ENCODE measurements around the gene CLCA1. TPM values are rescaled to one million over a fixed set of nuclear protein-coding genes. Genes with fewer than 3 reads are reported as not detected.

The CLCA1 gene
- total and polyA plus RNA-seq, 2 experiments from 2014 or later = 2.0 to 42.9 TPM

DNA sequence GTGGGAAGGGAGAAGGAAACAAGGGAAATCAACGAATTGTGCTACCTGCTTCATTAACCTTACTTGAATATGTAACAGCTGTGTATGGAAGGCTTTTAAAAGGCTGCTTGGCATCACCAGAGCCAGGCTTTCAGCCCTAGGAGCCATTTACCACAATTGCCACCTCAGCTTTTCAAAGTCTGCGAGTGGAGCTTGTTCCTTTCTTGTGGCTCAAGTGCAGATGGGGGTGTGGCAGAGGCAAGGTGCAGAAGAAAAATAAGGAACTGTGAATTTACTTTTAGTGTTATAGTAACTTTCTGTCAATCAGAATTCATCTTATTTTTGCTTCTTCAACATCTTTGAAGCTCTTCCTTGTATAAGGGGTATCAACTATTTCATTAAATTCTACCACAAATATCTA, 27.1 kb upstream of the CLCA1 start:
- Histone ChIP-seq H3K27ac (no peak overlapping the region), H3K36me3 (replicated peaks; ENCODE audit: insufficient read depth, low read depth) (no peaks in the 10 kb centered on the region), H3K27me3 (peaks cover 8% of the 10 kb centered on the region), H3K79me2 (no peaks in the 10 kb centered on the region), H3K4me2 (no peak overlapping the region), H3K4me3 (no peak overlapping the region), H3K9me2 (replicated peaks; ENCODE audit: insufficient read depth) (no peaks in the 10 kb centered on the region), H4K20me1 (ENCODE audit: insufficient read depth, poor library complexity, severe bottlenecking) (no peaks in the 10 kb centered on the region), H3K4me1 (ENCODE audit: insufficient read depth) (no peaks in the 10 kb centered on the region), H3K9me3 (ENCODE audit: low read depth) (no peaks in the 10 kb centered on the region), H2AFZ (no peak overlapping the region)
- TF ChIP-seq EZH2phosphoT487 (IDR thresholded peaks at IDR 0.05; ENCODE audit: low read depth, severe bottlenecking, unreplicated experiment) (no peak), EZH2 (IDR thresholded peaks at IDR 0.05; ENCODE audit: borderline replicate concordance) (no peak)
- TF ChIP-seq, protein P1, sequence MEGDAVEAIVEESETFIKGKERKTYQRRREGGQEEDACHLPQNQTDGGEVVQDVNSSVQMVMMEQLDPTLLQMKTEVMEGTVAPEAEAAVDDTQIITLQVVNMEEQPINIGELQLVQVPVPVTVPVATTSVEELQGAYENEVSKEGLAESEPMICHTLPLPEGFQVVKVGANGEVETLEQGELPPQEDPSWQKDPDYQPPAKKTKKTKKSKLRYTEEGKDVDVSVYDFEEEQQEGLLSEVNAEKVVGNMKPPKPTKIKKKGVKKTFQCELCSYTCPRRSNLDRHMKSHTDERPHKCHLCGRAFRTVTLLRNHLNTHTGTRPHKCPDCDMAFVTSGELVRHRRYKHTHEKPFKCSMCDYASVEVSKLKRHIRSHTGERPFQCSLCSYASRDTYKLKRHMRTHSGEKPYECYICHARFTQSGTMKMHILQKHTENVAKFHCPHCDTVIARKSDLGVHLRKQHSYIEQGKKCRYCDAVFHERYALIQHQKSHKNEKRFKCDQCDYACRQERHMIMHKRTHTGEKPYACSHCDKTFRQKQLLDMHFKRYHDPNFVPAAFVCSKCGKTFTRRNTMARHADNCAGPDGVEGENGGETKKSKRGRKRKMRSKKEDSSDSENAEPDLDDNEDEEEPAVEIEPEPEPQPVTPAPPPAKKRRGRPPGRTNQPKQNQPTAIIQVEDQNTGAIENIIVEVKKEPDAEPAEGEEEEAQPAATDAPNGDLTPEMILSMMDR (IDR thresholded peaks at IDR 0.05; ENCODE audit: poor library complexity) = no peak
- WGBS (ENCODE audit: low lambda C conversion rate, missing lambda C conversion rate) = 87% methylated on average over 2 of the region's 2 CpGs
- no peak for DNase-seq (ENCODE audit: low spot score)

DNA sequence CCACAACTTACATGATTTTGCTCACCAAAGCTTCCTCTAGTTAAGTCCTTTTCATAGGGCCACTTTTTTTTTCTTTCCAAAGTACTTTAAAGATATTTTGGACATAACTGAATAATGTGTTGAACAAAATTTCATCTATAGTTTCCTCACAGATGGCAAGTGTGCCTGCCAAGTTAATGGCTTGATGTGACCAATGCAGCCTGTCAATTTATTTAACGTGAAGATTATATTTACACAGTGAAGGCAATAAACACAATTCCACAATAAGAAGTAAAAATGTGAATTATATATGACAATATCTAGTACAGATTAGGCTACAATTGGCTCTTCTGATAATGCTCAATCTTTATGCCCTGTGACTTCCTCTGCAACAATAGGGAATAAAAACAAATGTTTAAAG, 26.7 kb upstream of the CLCA1 start:
- 85% methylated on average over 1 of the region's 1 CpG for WGBS (ENCODE audit: low lambda C conversion rate, missing lambda C conversion rate)
- no peak overlapping the region for H3K4me2 ChIP-seq
- no peaks in the 10 kb centered on the region for H3K79me2 ChIP-seq
- no peak overlapping the region for H3K4me3 ChIP-seq
- H3K4me1 ChIP-seq (ENCODE audit: insufficient read depth) = no peaks in the 10 kb centered on the region
- H3K9me2 ChIP-seq (replicated peaks; ENCODE audit: insufficient read depth) = no peaks in the 10 kb centered on the region
- no peak overlapping the region for H3K27ac ChIP-seq
- H3K9me3 ChIP-seq (ENCODE audit: low read depth) = no peaks in the 10 kb centered on the region
- no peak for TF ChIP-seq EZH2phosphoT487 (IDR thresholded peaks at IDR 0.05; ENCODE audit: low read depth, severe bottlenecking, unreplicated experiment)
- TF ChIP-seq EZH2 (IDR thresholded peaks at IDR 0.05; ENCODE audit: borderline replicate concordance) = no peak
- TF ChIP-seq, protein P1 (IDR thresholded peaks at IDR 0.05; ENCODE audit: poor library complexity) = no peak
- peaks cover 8% of the 10 kb centered on the region for H3K27me3 ChIP-seq
- no peaks in the 10 kb centered on the region for H4K20me1 ChIP-seq (ENCODE audit: insufficient read depth, poor library complexity, severe bottlenecking)
- H2AFZ ChIP-seq = no peak overlapping the region
- no peak for DNase-seq (ENCODE audit: low spot score)
- H3K36me3 ChIP-seq (replicated peaks; ENCODE audit: insufficient read depth, low read depth) = no peaks in the 10 kb centered on the region

DNA sequence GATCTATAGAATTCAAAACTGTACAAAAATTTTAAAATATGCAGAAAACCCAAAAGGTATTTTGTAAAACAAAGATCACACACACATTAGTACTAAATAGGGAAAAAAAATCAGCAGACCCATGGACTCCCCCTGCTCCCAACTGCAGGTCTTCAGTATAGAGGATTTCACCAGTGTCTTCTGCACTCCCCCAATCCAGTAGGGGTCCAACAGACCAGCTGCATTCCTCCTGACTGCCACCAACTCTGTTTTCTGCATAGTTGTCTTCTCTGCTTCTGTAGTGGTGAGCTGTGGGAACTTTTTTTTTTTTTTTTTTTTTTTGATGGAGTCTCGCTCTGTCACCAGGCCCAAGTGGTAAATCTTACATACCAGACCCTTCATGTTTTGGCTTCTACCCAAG, 22.8 kb upstream of the CLCA1 start:
- no peaks in the 10 kb centered on the region for H3K4me1 ChIP-seq (ENCODE audit: insufficient read depth)
- H3K27ac ChIP-seq = no peak overlapping the region
- 100% methylated on average over 1 of the region's 1 CpG for WGBS (ENCODE audit: low lambda C conversion rate, missing lambda C conversion rate)
- H3K4me2 ChIP-seq = no peak overlapping the region
- H3K79me2 ChIP-seq = no peaks in the 10 kb centered on the region
- H2AFZ ChIP-seq = no peak overlapping the region
- TF ChIP-seq EZH2phosphoT487 (IDR thresholded peaks at IDR 0.05; ENCODE audit: low read depth, severe bottlenecking, unreplicated experiment) = no peak
- TF ChIP-seq, protein P1 (IDR thresholded peaks at IDR 0.05; ENCODE audit: poor library complexity) = no peak
- no peak for TF ChIP-seq EZH2 (IDR thresholded peaks at IDR 0.05; ENCODE audit: borderline replicate concordance)
- no peaks in the 10 kb centered on the region for H3K36me3 ChIP-seq (replicated peaks; ENCODE audit: insufficient read depth, low read depth)
- no peaks in the 10 kb centered on the region for H3K9me3 ChIP-seq (ENCODE audit: low read depth)
- H3K27me3 ChIP-seq = no peaks in the 10 kb centered on the region
- DNase-seq (ENCODE audit: low spot score) = no peak
- no peaks in the 10 kb centered on the region for H3K9me2 ChIP-seq (replicated peaks; ENCODE audit: insufficient read depth)
- H3K4me3 ChIP-seq = no peak overlapping the region
- H4K20me1 ChIP-seq (ENCODE audit: insufficient read depth, poor library complexity, severe bottlenecking) = no peaks in the 10 kb centered on the region
